Astrocyte (in vitro differentiated cells and primary cell): ENCODE results near the gene UBQLN4. TPM values are rescaled to one million over a fixed set of nuclear protein-coding genes. Genes with fewer than 3 reads are reported as not detected.

Source experiments
- DNase-seq: peaks from one replicate; pipeline ENCODE4 v3.0.0-alpha.2; 2010; ENCODE audit warnings: low read depth
- FAIRE-seq: peaks from 2 replicates; lab custom pipeline; 2011; peaks lifted over from hg19 to GRCh38; lab: Jason Lieb, UNC
- H2AFZ ChIP-seq: 2 replicates; pipeline ENCODE4 v1.6.0; 2012; ENCODE audit warnings: low read depth, low read length, inconsistent platforms
- H3K27ac ChIP-seq: 2 replicates; pipeline ENCODE4 v1.5.1; 2011; ENCODE audit warnings: low read depth, low read length, inconsistent platforms
- H3K27me3 ChIP-seq: 2 replicates; pipeline ENCODE4 v1.6.0; 2011; ENCODE audit warnings: low read length, inconsistent platforms; ENCODE audit not compliant: insufficient read depth
- H3K36me3 ChIP-seq: 2 replicates; pipeline ENCODE4 v1.5.1; 2011; ENCODE audit warnings: low read length, inconsistent platforms; ENCODE audit not compliant: insufficient read depth
- H3K4me1 ChIP-seq: 2 replicates; pipeline ENCODE4 v1.5.1; 2011; ENCODE audit warnings: low read length, inconsistent platforms; ENCODE audit not compliant: insufficient read depth
- H3K4me2 ChIP-seq: 2 replicates; pipeline ENCODE4 v1.6.0; 2012; ENCODE audit warnings: low read length, inconsistent platforms
- H3K4me3 ChIP-seq: 2 replicates; pipeline ENCODE4 v1.5.1; 2011; ENCODE audit warnings: low read depth, mild to moderate bottlenecking, low read length, inconsistent platforms; ENCODE audit not compliant: insufficient read depth
- H3K79me2 ChIP-seq: 2 replicates; pipeline ENCODE4 v1.6.0; 2012; ENCODE audit warnings: mild to moderate bottlenecking, low read length, inconsistent platforms; ENCODE audit not compliant: insufficient read depth
- H3K9ac ChIP-seq: 2 replicates; pipeline ENCODE4 v1.6.0; 2012; ENCODE audit warnings: mild to moderate bottlenecking, low read length, inconsistent platforms
- H3K9me3 ChIP-seq: 2 replicates; pipeline ENCODE4 v1.5.1; 2012; ENCODE audit warnings: low read depth, mild to moderate bottlenecking, low read length, inconsistent platforms; ENCODE audit not compliant: insufficient read depth
- H4K20me1 ChIP-seq: 2 replicates; pipeline ENCODE4 v1.6.0; 2012; ENCODE audit warnings: low read length, inconsistent platforms; ENCODE audit not compliant: insufficient read depth
- H3K27ac Mint-ChIP-seq: one replicate; pipeline ENCODE4 v1.8.0; 2021; ENCODE audit warnings: mild to moderate bottlenecking, mixed read lengths; ENCODE audit not compliant: unreplicated experiment
- H3K27me3 Mint-ChIP-seq: one replicate; pipeline ENCODE4 v1.8.0; 2021; ENCODE audit warnings: low read depth, mixed read lengths; ENCODE audit not compliant: unreplicated experiment
- H3K36me3 Mint-ChIP-seq: one replicate; pipeline ENCODE4 v1.8.0; 2021; ENCODE audit warnings: low read depth, mixed read lengths; ENCODE audit not compliant: unreplicated experiment
- H3K4me1 Mint-ChIP-seq: one replicate; pipeline ENCODE4 v1.8.0; 2021; ENCODE audit warnings: low read depth, mixed read lengths; ENCODE audit not compliant: unreplicated experiment
- H3K4me3 Mint-ChIP-seq: one replicate; pipeline ENCODE4 v1.8.0; 2021; ENCODE audit warnings: mild to moderate bottlenecking, moderate library complexity, mixed read lengths; ENCODE audit not compliant: unreplicated experiment
- H3K9me3 Mint-ChIP-seq: one replicate; pipeline ENCODE4 v1.8.0; 2021; ENCODE audit warnings: mild to moderate bottlenecking, mixed read lengths; ENCODE audit not compliant: unreplicated experiment
- CTCF ChIP-seq: IDR thresholded peaks from 2 replicates; pipeline ENCODE4 v1.5.1; 2011; ENCODE audit warnings: low read depth, mild to moderate bottlenecking, inconsistent platforms, low read length, moderate library complexity; ENCODE audit not compliant: insufficient read depth
- EZH2 ChIP-seq: IDR thresholded peaks from 2 replicates; pipeline ENCODE4 v1.6.1; 2012; ENCODE audit warnings: mild to moderate bottlenecking, low read length, inconsistent platforms; ENCODE audit not compliant: insufficient read depth
- total RNA-seq: library from RNA; stranded (reverse); gene quantifications from 2 replicates; pipeline ENCODE4 v1.2.1, GENCODE V29; 2021

Gene UBQLN4
- total RNA-seq, 1 donor from 2014 or later, result 40.0 TPM

GRCh38 chr1:156054500-156055280, 1.1 kb upstream of the UBQLN4 start, which contains the start of gene LAMTOR2:
LAMTOR2 (plus strand) TSS chr1:156054782; CDS start chr1:156054890, 108 bp downstream.
- peak within 1 kb of the TSS; percentile 95 for H3K4me3 ChIP-seq
- no peaks in the 10 kb centered on the region for H3K27me3 ChIP-seq
- peaks cover 5% of the 10 kb centered on the region for H3K36me3 ChIP-seq
- H3K9me3 ChIP-seq, result no peaks in the 10 kb centered on the region
- peaks cover 29% of the 10 kb centered on the region for H3K36me3 Mint-ChIP-seq
- no peaks in the 10 kb centered on the region for H3K9me3 Mint-ChIP-seq
- DNase-seq, result peak; percentile 84
- H3K4me1 Mint-ChIP-seq, result peaks cover 10% of the 10 kb centered on the region
- peaks cover 40% of the 10 kb centered on the region for H3K79me2 ChIP-seq
- peak within 1 kb of the TSS; percentile 90 for H2AFZ ChIP-seq
- no peaks in the 10 kb centered on the region for H3K27me3 Mint-ChIP-seq
- FAIRE-seq, result no peak
- peak within 1 kb of the TSS; percentile 90 for H3K9ac ChIP-seq
- H3K27ac ChIP-seq, result peak within 1 kb of the TSS; percentile 93
- peak within 1 kb of the TSS; percentile 97 for H3K27ac Mint-ChIP-seq
- no peak for TF ChIP-seq CTCF
- TF ChIP-seq EZH2, result no peak
- peaks cover 6% of the 10 kb centered on the region for H3K4me1 ChIP-seq
- H4K20me1 ChIP-seq, result peaks cover 26% of the 10 kb centered on the region
- H3K4me3 Mint-ChIP-seq, result peak within 1 kb of the TSS; percentile 94
- peak within 1 kb of the TSS; percentile 99 for H3K4me2 ChIP-seq

DNA sequence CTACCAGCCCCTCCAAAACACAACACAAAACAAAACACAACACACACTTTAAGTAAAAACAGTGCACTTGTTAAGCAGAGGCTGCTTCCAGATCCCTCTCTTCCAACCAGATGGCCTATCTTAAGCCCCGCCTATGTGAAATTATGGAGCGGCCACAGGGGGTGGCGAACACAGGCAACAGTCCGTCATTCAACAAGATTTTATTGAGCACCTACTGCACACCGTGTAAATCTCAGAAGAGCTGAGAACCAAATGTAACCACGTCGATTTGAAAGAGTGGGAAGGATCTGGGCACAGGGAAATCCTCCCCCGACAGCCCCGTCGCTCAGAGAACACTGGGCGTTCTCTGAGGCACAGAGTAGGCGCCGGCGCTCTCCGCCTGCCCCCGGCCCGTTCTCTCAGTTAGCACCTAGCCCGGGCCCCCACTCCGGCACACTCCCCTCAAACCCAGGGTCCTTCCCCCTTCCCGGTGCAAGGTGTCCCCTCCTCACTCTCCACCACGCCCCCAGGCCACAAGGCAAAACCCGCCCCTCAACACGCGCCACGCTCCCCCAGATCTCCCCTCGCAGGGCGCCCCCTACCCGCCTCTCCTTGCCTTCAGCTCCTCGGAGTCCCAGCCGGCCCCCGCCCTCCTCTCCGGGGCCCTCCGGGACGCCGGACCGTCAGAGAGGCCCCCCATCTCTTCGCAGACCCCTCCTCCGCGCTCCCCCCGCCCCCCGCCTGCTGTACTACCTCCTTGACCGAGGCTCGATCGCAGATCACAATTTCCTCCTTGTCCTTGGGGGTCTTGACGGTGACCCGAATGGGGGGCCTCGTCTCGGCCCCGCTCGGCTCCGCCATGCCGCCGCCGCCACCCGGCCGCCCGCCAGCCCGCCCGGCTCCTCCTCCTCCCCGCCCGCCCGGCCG, 483 bp downstream of the UBQLN4 start:
- Histone ChIP-seq H3K4me3 (peak overlapping the region; percentile 83), H3K27me3 (no peaks in the 10 kb centered on the region), H3K9me3 (no peaks in the 10 kb centered on the region), H3K79me2 (peaks cover 40% of the 10 kb centered on the region), H3K4me2 (peak overlapping the region; percentile 87), H3K4me1 (peaks cover 6% of the 10 kb centered on the region), H2AFZ (peak overlapping the region; percentile 66), H4K20me1 (peaks cover 31% of the 10 kb centered on the region), H3K36me3 (peaks cover 16% of the 10 kb centered on the region), H3K9ac (peak overlapping the region; percentile 82), H3K27ac (peak overlapping the region; percentile 22)
- TF ChIP-seq EZH2 (no peak), CTCF (no peak)
- Mint-ChIP-seq H3K9me3 (no peaks in the 10 kb centered on the region), H3K27me3 (no peaks in the 10 kb centered on the region), H3K4me3 (peak overlapping the region; percentile 98), H3K4me1 (peaks cover 10% of the 10 kb centered on the region), H3K36me3 (peaks cover 33% of the 10 kb centered on the region), H3K27ac (peak overlapping the region; percentile 91)
- DNase-seq (peak; percentile 54), FAIRE-seq (no peak)
